HG03095 (cell line): Measurements from ENCODE around the gene VWA5B2.

Source experiments
- ATAC-seq: cut with Tn5 transposase; IDR thresholded peaks from one replicate; pipeline ENCODE4 v1.9.1; 2021; ENCODE audit warnings: moderate library complexity; ENCODE audit not compliant: unreplicated experiment

VWA5B2 gene

DNA sequence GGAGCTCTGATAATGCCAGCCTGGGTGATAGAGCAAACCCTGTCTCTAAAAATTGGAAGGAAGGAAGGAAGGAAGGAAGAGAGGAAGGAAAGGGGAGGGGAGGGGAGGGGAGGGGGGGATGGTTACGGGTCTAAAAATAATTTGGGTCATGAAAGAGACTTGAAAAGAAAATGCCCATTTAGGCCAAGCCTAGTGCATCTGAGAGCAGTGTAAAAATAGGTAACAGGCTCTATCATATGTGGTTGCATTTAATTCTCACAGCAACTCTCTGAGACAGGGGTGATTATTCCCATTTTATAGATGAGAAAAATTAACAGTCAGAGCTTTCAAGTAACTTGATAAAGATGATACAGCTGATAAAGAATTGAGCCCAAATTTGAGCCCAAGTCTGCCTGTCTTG lies 42.9 kb downstream of the VWA5B2 start:
- no peak for ATAC-seq

DNA sequence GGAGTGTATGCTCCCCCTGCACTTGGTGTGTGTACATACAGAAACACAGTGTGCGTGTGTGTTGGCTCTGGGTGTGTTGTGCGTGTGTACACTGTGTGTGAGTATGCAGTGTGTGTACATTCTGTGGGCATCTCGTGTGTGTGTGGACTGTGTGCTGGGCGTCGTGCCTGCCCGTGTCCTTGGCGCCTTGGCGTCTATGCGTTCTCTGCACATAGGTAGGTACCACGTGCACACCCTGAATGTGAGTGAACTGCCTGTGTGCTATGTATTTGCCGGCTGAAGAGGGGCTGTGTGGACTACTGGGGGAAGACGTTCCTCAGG lies 46.0 kb downstream of the VWA5B2 start:
- no peak for ATAC-seq

DNA sequence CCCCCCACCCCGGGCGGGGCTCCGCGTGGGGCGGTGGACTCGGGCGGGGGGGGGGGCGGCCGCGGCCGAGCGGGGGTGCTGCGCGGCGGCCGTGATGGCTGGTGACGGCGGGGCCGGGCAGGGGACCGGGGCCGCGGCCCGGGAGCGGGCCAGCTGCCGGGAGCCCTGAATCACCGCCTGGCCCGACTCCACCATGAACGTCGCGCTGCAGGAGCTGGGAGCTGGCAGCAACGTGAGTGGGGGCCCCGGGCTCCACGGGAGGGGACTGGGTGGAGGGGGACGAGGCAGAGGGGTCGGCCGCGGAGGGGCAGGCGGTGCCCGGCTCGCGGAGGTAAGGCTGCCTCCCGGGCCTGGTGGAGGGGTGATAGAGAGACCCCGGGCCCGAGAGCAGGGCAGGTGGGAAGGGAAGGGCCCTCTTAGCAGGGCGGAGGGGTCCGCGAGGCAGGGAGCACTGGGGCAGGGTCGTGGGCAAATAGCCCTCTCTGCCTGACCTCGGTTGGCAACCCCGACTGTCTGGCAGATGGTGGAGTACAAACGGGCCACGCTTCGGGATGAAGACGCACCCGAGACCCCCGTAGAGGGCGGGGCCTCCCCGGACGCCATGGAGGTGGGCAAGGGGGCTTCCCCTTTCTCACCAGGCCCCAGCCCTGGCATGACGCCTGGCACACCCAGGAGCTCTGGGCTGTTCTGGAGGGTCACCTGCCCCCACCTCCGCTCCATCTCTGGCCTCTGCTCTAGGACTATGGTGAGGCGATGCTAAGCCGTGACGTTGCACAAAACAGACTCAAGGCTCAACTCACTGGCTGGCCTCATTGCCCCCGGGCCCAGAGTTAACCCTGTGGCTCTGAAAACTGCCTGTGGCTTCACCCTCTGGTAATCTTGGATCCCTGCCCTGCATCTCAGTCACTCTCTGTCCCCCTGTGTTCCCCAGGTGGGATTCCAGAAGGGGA lies 46.9 kb downstream of the VWA5B2 start, which contains the start of gene ECE2:
Gene ECE2 (plus strand): TSS at position 62 of the 950 bp plus-strand sequence. CDS start 132 bp downstream, at position 194.
- ATAC-seq: no peak

DNA sequence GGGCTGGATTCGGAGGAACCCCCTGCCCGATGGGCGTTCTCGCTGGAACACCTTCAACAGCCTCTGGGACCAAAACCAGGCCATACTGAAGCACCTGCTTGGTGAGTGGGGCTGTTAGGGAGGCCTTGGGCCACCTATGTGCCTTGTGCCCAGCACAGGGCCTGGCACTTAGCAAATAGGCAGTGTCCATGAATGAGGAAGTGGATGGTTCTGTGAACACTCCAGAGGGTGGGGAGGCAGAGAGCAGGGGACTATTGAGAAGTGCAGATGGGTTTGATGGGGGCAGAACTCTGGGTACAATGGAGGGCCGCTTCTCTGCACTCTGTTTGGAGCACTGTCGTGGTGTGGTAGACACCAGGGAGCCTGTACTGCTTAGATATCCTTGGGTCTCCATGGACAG lies 48.0 kb downstream of the VWA5B2 start:
- no peak for ATAC-seq

DNA sequence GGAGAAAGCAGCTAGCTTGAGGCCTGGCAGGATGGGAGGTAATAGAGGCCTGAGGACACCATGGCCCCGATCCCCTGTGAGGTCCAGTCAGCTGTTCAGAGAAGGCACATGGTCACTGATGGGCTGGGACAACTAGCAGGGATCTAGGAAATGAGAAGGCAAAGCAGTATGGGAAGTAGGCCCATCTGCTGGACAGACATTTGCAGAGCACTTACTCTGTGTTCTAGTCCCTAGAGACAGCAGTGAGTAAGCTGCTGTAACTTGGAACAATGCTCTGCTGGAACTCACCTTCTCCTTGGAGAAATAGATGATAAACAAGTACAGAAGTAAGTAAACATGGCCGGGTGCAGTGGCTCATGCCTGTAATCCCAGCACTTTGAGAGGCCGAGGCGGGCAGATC lies 53.6 kb downstream of the VWA5B2 start:
- no peak for ATAC-seq

DNA sequence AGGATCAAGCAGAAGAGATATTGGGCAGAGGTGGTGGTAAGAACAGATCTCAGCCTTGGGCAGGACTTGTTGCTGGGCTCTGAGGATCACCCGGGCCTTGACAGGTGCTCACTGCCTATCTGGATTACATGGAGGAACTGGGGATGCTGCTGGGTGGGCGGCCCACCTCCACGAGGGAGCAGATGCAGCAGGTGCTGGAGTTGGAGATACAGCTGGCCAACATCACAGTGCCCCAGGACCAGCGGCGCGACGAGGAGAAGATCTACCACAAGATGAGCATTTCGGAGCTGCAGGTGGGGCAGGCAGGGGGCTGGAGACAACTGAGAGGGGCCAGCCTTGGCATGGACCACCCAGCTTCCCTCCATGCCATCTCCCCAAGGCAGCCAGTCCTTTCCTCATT lies 54.3 kb downstream of the VWA5B2 start:
- no peak for ATAC-seq

DNA sequence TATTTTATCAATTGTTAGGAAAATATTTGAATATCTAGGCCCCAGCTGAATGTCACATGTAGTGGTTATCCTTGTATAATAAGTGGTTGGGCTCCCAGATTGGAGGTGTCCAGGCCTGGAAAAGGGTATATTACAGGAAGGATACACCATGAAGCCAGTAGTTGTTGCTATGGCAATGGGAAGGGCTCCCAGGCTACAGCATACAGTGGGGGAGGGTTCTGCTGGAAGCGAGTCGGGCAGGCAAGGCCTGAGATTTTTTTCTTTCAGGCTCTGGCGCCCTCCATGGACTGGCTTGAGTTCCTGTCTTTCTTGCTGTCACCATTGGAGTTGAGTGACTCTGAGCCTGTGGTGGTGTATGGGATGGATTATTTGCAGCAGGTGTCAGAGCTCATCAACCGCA lies 55.3 kb downstream of the VWA5B2 start:
- ATAC-seq: no peak

DNA sequence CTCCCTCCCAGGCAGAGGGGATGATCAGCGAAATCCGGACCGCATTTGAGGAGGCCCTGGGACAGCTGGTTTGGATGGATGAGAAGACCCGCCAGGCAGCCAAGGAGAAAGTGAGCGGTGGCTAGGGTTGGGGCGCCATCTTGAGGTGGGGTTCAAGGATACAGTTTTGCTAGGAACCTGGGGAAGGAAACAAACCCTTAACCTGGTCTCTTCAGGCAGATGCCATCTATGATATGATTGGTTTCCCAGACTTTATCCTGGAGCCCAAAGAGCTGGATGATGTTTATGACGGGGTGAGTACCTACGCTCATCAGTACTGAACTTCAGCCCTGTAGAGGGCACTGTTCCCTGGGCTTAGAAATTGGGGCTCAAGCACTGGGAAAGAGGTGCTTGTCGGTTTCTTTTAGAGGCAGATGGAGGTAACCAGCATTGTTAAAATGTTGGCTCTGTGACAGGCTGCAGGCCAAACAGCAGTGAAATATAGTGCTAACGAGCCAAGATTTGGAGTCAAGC lies 60.1 kb downstream of the VWA5B2 start:
- ATAC-seq: no peak

DNA sequence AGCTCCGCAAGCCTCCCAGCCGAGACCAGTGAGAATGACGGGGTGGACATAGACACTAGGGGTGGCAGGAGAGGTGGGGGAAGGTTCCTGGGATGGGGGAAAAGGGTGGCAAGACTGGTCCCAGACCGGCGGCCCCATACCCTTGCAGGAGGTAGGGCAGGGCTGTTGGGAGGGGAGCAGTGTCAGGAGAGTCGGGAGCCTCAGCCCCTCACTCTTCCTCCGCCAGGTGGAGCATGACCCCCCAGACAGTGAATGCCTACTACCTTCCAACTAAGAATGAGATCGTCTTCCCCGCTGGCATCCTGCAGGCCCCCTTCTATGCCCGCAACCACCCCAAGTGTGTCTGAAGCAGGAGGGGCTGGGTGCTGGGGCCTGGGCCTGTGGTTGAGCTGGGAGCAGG lies 60.9 kb downstream of the VWA5B2 start:
- ATAC-seq: no peak

DNA sequence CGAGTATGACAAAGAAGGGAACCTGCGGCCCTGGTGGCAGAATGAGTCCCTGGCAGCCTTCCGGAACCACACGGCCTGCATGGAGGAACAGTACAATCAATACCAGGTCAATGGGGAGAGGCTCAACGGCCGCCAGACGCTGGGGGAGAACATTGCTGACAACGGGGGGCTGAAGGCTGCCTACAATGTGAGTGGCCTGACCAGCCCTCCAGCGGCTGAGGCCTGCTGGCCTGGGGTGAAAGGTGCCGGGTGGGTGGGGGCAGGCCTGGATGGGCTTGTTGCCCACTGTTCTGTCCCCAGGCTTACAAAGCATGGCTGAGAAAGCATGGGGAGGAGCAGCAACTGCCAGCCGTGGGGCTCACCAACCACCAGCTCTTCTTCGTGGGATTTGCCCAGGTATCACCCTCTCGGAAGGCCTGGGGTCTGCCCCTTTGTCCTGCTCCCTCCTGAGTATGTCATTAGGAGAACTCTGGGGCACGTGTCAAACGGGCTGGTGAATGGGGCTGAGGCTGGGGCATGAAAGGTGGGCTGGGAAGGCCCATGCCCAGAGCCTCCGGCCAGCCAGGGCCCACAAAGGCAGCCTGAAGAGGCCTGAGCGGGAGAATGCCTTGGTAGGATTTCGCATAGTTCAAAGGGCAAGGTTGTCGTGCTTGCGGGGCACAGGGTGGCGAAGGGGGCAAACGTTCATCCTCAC lies 61.8 kb downstream of the VWA5B2 start:
- ATAC-seq: no peak
